NB4 (cell line): ENCODE data around the gene SSH2.

Source experiments
- CTCF ChIP-seq: IDR thresholded peaks from one replicate; pipeline ENCODE4 v1.5.1; 2012; ENCODE audit warnings: low read depth, low read length
- MYC ChIP-seq: IDR thresholded peaks from 2 replicates; pipeline ENCODE4 v1.6.1; 2011; ENCODE audit warnings: low read depth, low read length

DNA sequence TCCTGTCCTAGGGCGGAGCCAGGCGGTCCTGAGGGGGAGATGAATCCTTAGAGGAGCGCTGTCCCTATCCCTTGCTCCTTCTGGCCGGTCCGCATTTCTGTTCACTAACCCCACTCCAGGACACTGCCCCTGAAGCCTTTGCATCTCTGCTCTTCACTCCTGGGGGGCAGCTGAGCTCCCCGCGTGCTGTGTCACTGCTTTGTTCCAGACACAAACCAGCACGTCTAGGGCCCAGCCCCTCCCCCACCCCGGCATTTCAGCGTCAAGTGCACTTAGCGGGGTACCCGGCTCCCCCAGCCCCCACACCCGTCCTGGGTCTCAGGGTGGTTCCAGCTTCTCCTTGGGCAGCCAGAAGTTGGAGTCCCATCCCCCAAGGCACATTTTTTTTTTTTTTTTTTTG is 316.2 kb downstream of the SSH2 start:
- TF ChIP-seq CTCF (no peak), MYC (no peak)
